A549 (cell line): Measurements from ENCODE around the gene RBM6.

ENCODE experiments used
- CBX2 ChIP-seq: fragments of 200-600 bp; sonication (generic); IDR thresholded peaks from 2 replicates; pipeline ENCODE4 v1.6.1; 2016; ENCODE audit warnings: low read depth, mild to moderate bottlenecking, borderline replicate concordance
- CHD4 ChIP-seq: fragments of 200-600 bp; sonication (generic); IDR thresholded peaks from 2 replicates; pipeline ENCODE4 v1.6.1; 2016; ENCODE audit warnings: antibody characterized with exemption, mild to moderate bottlenecking, borderline replicate concordance
- CTCF ChIP-seq: fragments of >200 bp; sonication (Bioruptor Twin); formaldehyde crosslinking; IDR thresholded peaks from 3 replicates; pipeline ENCODE4 v1.5.1; 2016
- ESRRA ChIP-seq: fragments of 150-350 bp; IDR thresholded peaks from 2 replicates; pipeline ENCODE4 v1.6.1; 2014; ENCODE audit warnings: mild to moderate bottlenecking, low read length, borderline replicate concordance
- HDAC2 ChIP-seq: fragments of 200-600 bp; sonication (generic); IDR thresholded peaks from 2 replicates; pipeline ENCODE4 v1.6.1; 2016
- HMGXB4 ChIP-seq: fragments of 250-450 bp; sonication (Bioruptor Pico); IDR thresholded peaks from 2 replicates; pipeline ENCODE4 v1.5.0; 2021; ENCODE audit warnings: mild to moderate bottlenecking, moderate library complexity, borderline replicate concordance
- MAFK ChIP-seq: fragments of 450-650 bp; IDR thresholded peaks from 2 replicates; pipeline ENCODE4 v1.6.1; 2014; ENCODE audit not compliant: partially characterized antibody
- POLR2A ChIP-seq: IDR thresholded peaks from 2 replicates; pipeline ENCODE4 v1.6.1; 2012; ENCODE audit warnings: mild to moderate bottlenecking, low read length
- SMC3 ChIP-seq: fragments of >200 bp; sonication (Bioruptor Twin); formaldehyde crosslinking; IDR thresholded peaks from 3 replicates; pipeline ENCODE4 v1.6.1; 2018; ENCODE audit warnings: inconsistent platforms
- TF ChIP-seq, protein P1 (sequence below): fragments of 200-600 bp; sonication (generic); IDR thresholded peaks from 2 replicates; pipeline ENCODE4 v1.6.1; 2016; ENCODE audit warnings: antibody characterized with exemption, mild to moderate bottlenecking, moderate library complexity

DNA sequence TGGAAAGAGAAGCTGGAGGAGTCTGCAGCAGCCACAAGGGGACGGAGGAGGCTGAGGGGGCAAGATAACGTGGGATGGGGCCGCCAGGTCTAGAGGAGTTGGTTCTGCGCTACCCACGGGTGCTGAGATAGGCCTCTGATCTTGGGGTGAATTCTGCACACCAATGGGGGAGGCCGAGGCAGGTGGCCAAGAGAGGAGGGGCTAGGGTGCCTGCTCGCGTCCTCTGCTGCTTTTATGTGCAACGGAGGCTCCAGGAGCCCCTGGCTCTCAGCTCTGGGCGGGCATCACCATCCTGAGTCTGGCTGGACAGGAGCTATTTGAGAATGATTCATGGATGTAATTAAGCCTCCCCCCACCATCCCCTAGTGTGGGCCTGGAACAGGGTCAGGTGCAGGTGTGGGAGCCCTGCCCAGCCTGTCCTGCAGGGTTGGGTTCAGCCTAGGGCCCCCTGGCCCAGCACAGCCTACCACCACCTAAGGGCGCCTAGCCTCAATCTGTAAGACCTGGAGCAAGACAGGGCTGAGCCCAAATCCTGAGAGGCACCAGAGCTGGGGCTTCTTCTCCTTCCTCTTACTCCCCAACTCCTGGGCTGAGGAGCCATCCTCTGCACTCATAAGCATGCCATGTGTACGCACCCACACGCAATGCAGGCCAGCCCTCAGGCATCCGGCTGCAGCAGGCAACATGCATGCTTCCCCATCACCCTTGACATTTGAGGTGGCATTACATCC lies 182.9 kb downstream of the RBM6 start:
- TF ChIP-seq CHD4 (no peak), MAFK (no peak), HDAC2 (no peak), CTCF (no peak), HMGXB4 (CRISPR knock-in tag) (no peak), ESRRA (no peak), CBX2 (no peak), SMC3 (no peak), POLR2A (no peak)
- TF ChIP-seq, protein P1, sequence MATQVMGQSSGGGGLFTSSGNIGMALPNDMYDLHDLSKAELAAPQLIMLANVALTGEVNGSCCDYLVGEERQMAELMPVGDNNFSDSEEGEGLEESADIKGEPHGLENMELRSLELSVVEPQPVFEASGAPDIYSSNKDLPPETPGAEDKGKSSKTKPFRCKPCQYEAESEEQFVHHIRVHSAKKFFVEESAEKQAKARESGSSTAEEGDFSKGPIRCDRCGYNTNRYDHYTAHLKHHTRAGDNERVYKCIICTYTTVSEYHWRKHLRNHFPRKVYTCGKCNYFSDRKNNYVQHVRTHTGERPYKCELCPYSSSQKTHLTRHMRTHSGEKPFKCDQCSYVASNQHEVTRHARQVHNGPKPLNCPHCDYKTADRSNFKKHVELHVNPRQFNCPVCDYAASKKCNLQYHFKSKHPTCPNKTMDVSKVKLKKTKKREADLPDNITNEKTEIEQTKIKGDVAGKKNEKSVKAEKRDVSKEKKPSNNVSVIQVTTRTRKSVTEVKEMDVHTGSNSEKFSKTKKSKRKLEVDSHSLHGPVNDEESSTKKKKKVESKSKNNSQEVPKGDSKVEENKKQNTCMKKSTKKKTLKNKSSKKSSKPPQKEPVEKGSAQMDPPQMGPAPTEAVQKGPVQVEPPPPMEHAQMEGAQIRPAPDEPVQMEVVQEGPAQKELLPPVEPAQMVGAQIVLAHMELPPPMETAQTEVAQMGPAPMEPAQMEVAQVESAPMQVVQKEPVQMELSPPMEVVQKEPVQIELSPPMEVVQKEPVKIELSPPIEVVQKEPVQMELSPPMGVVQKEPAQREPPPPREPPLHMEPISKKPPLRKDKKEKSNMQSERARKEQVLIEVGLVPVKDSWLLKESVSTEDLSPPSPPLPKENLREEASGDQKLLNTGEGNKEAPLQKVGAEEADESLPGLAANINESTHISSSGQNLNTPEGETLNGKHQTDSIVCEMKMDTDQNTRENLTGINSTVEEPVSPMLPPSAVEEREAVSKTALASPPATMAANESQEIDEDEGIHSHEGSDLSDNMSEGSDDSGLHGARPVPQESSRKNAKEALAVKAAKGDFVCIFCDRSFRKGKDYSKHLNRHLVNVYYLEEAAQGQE, result no peak
